GM19468 (cell line): ENCODE measurements around the gene AHI1.

ENCODE experiments used
- ATAC-seq: cut with Tn5 transposase; IDR thresholded peaks from one replicate; pipeline ENCODE4 v1.9.1; 2021; ENCODE audit warnings: mild to moderate bottlenecking, moderate library complexity, moderate number of reproducible peaks; ENCODE audit not compliant: unreplicated experiment; ENCODE audit errors: extremely low read depth

AHI1 gene

DNA sequence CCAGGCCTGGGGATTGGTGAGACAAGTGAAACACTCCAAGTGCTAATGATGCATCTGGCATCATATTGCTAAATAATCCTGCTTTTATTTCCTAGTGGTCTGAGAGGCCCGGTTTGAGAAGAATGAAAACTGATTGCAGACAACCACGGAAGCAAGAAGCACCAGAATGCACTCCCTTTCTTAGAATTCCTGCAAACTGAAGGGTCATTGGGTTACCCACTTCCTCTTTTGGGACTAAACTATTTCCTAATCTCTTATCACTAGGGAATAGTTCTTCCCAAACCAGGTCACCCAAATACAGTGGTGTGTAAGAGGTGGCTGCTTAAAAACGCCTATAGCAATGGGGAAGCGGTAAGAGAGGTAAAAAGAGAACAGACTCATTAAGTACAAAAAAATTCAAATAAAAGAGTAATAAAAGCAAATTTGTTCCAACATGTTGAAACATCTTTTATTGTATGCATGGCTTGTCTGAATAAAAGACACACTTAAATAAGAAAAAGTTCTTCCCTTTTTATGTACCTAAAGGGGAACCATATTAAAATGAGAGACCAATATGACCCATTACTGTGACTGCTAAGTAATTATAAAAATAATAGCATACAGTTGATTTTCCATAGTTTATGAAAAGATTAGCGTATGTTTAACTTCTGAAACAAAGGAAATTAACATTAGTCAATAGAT is 190.7 kb downstream of the AHI1 start:
- no peak for ATAC-seq

DNA sequence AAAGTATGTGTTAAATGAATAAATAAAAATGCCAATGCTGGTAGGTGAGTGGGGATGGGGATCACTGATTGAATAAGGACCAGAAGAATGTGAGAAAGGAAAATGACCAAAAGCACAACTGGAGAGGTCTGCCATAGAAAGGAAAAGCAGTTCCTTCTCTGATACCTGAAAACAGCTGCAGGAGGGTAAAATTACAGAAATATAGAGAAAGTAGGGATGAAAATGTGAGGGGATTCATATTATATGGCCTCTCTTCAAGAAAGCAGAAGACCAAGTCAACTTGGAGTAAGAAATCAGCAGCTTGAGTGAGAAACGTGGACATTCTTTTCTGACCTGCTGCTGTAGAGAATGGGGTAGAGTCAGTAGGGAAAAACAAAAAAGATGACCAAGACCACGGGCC is 191.4 kb downstream of the AHI1 start:
- ATAC-seq: no peak

- ATAC-seq: no peak
These were observed 191.9 kb downstream of the AHI1 start for GRCh38 chr6:135305684-135306083.

GRCh38 chr6:135304883-135305282 is 192.7 kb downstream of the AHI1 start:
- ATAC-seq: no peak

DNA sequence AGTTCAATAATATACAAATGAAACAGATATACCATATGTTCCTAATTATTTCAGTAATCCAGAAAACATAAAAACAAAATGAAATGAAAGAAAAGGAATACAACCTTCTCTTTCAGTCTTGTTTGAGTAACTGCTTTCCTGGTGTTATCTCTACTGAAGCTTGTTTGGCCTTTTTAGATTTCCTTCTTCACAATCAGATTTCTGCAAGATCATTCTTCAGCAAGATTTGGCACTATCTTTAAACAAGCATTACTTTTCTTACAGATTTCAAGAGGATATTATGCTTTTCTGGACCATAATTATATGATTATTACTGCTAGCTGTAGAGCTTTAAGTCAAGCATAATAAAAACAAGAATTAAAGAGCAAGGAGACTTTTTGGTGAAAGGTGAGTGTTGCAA is 196.2 kb downstream of the AHI1 start:
- no peak for ATAC-seq

DNA sequence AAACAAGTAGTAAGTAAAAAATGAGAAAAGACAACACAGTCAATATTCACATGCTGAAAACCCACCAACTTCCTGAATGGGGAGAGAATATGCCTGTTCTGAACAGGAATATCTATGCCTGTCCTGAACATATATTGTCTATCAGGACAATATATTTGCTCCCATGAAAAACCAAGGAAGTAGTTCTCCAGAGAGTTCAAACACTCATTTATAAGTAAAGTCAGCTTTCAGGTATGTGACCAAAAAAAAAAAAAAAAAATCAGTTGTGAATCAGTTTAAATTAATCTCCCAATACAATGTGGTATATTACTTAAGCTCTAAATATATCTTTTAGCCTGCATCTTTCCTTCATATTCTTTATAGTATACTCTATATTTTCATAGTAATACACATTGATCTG is 197.0 kb downstream of the AHI1 start:
- no peak for ATAC-seq

DNA sequence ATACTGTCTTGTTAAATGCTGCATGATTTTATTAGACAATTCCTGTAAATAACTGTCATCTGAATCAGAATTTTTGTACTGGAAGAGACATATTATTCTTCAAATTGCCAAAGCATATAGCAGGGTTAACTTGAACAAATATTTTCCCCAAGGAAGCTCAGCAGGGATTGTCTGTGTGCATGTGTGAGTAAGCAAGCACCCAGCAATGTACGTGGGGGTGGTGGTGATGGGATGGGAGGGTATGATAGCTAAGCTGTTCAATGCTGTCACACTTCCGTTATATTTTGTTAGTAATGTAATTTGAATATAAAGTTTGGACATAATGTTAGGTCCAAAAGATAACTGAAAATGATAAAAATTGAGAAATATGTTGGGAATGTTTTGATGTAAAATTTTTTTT is 198.3 kb downstream of the AHI1 start:
- no peak for ATAC-seq

GRCh38 chr6:135298455-135298854 is 199.1 kb downstream of the AHI1 start:
- no peak for ATAC-seq

DNA sequence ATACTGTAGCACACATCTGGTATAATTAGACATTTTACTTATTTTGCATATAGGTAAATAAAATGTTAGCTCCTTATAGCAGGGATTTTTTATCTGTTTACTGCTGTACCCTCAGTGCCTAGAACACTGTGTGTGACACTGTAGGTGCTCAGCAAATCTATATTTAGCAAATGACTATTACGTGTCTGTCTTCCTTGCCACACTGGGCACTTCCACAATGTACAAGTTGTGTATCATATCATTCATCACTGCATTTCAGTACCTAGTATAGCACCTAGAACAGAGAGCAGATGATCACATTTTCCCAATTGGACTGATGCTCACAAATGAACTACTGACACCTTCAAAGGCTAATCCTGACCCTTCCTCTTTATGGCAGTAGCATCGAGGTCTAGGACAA is 200.8 kb downstream of the AHI1 start:
- ATAC-seq: no peak

GRCh38 chr6:135295085-135295484 is 202.5 kb downstream of the AHI1 start:
- no peak for ATAC-seq

DNA sequence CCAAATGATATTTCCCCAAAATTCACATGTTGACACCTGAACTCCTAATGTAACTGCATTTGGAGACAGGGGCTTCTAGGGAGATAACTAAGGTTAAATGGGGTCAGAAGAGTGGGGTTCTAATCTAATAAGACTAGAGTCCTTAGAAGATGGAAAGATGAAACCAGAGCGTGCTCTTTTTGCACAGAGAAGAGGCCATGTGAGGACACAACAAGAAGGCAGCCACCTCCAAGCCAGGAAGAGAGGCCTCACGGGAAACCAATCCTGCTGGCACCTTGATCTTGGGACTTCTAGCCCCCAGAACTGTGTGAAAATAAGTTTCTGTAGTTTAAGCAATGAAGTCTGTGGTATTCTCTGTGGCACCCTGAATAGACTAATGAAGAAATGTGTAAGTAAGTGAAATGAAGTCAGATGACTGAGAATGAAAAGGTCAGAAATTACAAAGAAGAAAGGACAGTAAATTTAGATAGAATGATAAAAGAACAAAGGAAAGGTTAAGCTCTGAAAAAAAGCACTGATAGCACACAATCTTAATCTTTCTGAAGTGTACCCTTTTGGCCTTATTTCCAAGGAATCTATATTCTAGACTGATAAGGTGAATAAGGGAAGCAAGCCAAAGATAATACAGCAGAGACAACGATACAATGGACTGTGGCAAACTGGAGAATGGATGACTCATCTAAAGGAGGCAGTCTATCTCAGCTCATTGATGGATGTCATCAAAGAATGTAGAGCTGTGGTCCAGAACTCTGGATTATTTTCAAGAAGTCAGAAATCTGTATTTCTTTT is 206.1 kb downstream of the AHI1 start:
- no peak for ATAC-seq

- ATAC-seq: no peak
These were observed 207.7 kb downstream of the AHI1 start for GRCh38 chr6:135289816-135290215.

DNA sequence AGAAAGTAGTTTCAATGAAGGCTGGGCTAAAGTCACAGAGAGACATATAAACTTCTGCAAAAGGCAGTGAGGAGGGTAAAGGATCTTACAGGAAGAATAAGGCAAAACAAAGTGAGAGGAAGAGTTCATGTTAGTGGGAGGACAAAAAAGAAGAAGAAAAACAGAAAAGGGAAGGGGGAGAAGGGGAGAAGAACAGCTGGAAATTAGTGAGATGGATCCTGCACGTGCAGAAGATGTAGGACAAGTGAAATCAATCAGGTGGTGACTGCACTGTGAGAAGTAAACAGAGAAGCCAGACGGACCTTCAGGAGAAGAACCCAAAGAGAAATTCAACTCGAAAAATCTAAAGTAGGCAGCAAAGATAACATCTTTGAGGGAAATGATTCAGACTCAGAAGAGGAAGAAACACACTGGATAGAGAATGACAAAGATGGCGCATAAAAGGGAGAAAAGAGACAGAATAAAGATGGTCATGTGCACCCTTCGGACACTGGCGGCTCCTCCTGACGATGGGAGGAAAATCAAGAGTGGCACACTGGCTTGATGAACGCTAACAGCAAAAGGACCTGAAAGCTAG is 210.5 kb downstream of the AHI1 start:
- ATAC-seq: no peak

DNA sequence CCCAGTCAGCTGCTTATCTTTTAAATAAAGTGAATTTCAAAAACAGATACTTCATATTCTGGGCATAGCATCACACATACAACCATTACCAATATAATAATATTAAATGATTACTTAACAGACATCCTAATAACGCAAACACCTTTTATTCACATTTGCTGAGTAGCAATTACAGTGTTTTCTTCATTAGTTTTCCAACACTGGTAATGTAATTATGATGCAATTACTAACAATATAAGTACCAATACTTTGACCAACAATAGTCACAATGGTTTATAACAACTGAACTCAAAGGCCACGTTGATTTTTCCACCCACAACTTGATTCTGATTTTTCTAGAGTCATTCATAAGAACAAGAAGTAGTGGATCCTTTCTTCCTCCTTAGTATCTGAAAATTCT is 212.4 kb downstream of the AHI1 start:
- ATAC-seq: no peak

DNA sequence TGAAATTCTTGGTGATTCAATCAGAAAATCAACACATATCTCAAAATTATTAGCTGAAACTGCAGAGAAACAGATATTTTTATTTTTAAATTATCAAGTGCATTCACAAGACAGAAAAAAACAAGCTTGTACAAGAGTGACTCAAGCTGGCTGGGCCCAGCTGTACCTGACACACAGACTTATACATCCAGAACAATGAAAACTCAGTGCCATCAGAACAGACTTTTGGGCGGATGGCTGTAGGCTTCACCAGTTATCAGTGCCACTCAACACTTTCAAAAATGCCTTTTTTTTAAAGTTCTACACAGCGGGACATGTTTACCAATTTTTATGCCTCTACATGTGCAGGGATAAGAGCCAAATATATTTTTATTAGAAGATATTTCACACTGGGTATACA is 213.6 kb downstream of the AHI1 start:
- ATAC-seq: no peak

DNA sequence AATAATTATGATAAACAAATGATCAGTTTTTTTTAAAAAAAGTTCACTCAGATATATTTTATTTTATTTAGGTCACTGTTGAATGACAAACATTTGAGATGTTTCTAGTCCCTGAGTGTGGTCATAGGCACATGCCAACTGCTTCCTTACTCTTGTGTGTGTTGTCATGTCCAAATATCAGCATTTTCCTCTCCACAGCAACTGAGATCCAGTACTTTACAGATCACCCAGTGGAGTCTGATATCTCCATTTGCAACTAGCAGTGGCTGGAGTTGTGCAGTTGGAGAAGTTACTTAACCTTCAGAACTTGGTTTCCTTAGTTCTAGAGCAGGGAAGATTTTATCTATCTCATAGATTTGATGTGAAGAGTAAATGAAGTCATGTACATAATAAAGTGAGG is 215.1 kb downstream of the AHI1 start:
- ATAC-seq: no peak

DNA sequence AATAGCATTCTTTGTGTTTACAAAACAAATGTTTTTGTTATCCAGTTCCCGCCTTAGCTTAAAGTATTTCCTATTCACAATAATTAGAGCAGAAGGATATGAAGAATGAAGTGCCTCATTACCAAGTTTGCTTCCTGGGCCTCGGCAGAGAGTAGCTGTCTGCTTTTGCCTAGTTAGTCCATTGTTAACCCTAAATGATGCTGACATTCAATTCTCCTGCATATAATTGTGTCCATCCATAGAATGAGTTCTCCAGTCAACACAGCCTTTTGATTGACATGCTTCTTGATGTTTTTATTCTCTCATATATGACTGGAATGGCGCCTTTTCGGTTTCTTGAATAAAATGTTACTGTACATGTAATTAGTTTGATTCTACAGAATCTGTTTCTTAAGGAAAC is 215.6 kb downstream of the AHI1 start:
- ATAC-seq: no peak

DNA sequence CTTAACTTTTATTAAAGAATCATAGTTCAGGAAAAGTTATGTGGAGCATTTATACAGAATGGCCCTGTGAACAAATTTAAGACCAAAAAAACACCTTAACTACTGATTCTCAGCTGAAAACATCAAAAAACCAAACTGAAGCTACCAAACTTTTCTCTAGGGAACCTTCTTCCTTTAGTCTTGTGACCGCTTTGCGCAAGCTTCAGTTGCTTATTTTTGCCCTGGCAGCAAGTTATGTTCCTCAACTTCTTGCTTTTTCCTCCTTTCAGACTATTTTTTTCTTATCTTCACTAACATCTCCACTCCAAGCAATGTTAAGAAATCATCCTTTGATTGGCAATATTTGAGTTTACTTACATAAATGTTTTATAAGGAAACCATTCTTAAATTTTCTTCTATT is 216.3 kb downstream of the AHI1 start:
- no peak for ATAC-seq

DNA sequence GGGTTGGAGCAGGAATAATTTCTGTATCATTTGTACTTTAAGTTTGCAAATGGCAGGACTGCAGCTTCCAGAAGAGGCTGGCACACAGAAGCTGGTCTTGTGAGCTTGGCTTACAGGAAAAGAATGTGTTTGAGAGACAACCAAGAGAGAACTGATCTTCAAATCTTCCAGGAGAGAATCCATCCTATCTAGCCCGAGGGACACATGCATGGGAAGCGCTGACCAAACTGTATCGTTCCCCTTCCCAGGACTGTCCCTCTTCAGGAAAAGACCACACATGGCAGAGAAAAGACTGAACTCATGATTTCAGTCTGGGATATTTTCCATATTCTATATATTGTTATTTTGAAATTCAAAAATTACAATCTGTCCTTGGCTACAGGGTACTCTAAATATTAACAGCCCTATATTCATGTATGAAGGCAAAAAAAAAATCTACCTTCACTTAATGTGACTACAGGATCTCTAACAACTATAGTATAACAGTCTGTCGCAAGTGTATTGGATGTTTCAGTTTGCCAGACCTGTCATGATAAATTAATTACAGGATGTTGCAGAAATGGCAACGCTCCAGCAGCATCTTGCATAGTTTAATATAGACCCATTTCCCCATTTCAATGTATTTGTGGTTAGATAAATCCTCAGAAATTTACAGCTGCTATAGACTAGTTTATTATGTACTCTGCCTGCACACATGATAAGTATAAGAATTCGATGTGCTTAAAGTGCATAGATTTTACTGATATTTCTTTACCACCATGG is 217.0 kb downstream of the AHI1 start:
- no peak for ATAC-seq

- ATAC-seq: no peak
These were observed 220.1 kb downstream of the AHI1 start for GRCh38 chr6:135277422-135277821.
